Activated T-helper 17 cell treated with anti-CD3 and anti-CD28 coated beads, Interleukin-2, amount 50 U/mL, for 72 hours (primary cell): ENCODE measurements around the gene ACKR3. TPM values are rescaled to one million over a fixed set of nuclear protein-coding genes. Genes with fewer than 3 reads are reported as not detected.

Experiments
- ATAC-seq: fragments of 150-1000 bp; cut with Tn5 transposase; replicated peaks from 2 replicates; pipeline ENCODE4 v1.10.0; 2021; ENCODE audit warnings: mild to moderate bottlenecking, moderate library complexity
- H3K27ac Mint-ChIP-seq: one replicate; pipeline ENCODE4 v1.8.0; 2022; ENCODE audit warnings: mixed read lengths
- H3K27me3 Mint-ChIP-seq: one replicate; pipeline ENCODE4 v1.8.0; 2022; ENCODE audit warnings: mixed read lengths
- H3K36me3 Mint-ChIP-seq: one replicate; pipeline ENCODE4 v1.8.0; 2022; ENCODE audit warnings: low read depth, mild to moderate bottlenecking, mixed read lengths
- H3K4me1 Mint-ChIP-seq: one replicate; pipeline ENCODE4 v1.8.0; 2022; ENCODE audit warnings: mixed read lengths
- H3K4me3 Mint-ChIP-seq: one replicate; pipeline ENCODE4 v1.8.0; 2022; ENCODE audit warnings: mild to moderate bottlenecking, mixed read lengths
- H3K9me3 Mint-ChIP-seq: one replicate; pipeline ENCODE4 v1.8.0; 2022; ENCODE audit warnings: mixed read lengths
- total RNA-seq, 2 donors: library from RNA; stranded (reverse); gene quantifications; one replicate each; pipeline ENCODE4 v1.2.3, GENCODE V29; 2022

The ACKR3 gene
- total RNA-seq, 2 donors from 2014 or later: 0.86 to 1.7 TPM

DNA sequence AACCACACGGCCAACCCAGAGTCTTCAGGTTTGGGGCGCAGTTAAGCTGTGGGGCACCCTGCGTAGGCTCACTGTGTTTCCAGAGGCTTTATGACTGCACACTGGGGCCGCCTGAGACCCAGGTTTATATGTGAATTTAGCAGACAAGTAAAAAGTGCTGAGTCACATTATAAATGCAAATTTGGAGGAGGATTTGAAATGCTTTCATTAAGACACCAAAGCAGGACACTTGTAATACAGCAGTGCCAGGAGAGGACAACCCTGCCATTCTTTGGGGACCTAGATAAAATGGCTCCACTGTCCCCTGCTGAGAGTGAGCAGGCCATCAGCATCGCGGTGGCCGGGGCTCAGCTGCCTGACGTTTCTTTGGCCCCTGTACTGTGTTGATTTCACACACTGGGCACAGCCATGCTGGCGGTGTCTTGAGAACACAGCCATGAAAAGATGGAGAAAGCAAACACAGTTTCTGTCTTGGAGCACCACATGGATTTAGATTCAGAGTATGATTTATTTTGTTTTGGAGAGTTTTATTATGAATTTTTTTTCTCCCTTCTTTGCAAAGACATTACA is 10.2 kb downstream of the ACKR3 start:
- Mint-ChIP-seq H3K36me3 (peaks cover 29% of the 10 kb centered on the region), H3K4me1 (peaks cover 9% of the 10 kb centered on the region), H3K27me3 (no peaks in the 10 kb centered on the region), H3K27ac (peak overlapping the region; percentile 37), H3K9me3 (no peaks in the 10 kb centered on the region), H3K4me3 (no peak overlapping the region)
- ATAC-seq: no peak

DNA sequence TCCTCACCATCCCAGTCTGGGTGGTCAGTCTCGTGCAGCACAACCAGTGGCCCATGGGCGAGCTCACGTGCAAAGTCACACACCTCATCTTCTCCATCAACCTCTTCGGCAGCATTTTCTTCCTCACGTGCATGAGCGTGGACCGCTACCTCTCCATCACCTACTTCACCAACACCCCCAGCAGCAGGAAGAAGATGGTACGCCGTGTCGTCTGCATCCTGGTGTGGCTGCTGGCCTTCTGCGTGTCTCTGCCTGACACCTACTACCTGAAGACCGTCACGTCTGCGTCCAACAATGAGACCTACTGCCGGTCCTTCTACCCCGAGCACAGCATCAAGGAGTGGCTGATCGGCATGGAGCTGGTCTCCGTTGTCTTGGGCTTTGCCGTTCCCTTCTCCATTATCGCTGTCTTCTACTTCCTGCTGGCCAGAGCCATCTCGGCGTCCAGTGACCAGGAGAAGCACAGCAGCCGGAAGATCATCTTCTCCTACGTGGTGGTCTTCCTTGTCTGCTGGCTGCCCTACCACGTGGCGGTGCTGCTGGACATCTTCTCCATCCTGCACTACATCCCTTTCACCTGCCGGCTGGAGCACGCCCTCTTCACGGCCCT is 11.2 kb downstream of the ACKR3 start:
- no peak for ATAC-seq
- no peak overlapping the region for H3K4me3 Mint-ChIP-seq
- no peaks in the 10 kb centered on the region for H3K9me3 Mint-ChIP-seq
- peaks cover 9% of the 10 kb centered on the region for H3K4me1 Mint-ChIP-seq
- H3K36me3 Mint-ChIP-seq: peaks cover 29% of the 10 kb centered on the region
- H3K27ac Mint-ChIP-seq: peak overlapping the region; percentile 37
- no peaks in the 10 kb centered on the region for H3K27me3 Mint-ChIP-seq

DNA sequence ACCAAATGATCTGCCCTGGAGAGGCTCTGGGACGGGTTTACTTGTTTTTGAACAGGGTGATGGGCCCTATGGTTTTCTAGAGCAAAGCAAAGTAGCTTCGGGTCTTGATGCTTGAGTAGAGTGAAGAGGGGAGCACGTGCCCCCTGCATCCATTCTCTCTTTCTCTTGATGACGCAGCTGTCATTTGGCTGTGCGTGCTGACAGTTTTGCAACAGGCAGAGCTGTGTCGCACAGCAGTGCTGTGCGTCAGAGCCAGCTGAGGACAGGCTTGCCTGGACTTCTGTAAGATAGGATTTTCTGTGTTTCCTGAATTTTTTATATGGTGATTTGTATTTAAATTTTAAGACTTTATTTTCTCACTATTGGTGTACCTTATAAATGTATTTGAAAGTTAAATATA is 11.9 kb downstream of the ACKR3 start:
- peaks cover 9% of the 10 kb centered on the region for H3K4me1 Mint-ChIP-seq
- H3K27me3 Mint-ChIP-seq: no peaks in the 10 kb centered on the region
- peaks cover 29% of the 10 kb centered on the region for H3K36me3 Mint-ChIP-seq
- no peaks in the 10 kb centered on the region for H3K9me3 Mint-ChIP-seq
- peak overlapping the region; percentile 9 for H3K27ac Mint-ChIP-seq
- ATAC-seq: no peak
- no peak overlapping the region for H3K4me3 Mint-ChIP-seq

DNA sequence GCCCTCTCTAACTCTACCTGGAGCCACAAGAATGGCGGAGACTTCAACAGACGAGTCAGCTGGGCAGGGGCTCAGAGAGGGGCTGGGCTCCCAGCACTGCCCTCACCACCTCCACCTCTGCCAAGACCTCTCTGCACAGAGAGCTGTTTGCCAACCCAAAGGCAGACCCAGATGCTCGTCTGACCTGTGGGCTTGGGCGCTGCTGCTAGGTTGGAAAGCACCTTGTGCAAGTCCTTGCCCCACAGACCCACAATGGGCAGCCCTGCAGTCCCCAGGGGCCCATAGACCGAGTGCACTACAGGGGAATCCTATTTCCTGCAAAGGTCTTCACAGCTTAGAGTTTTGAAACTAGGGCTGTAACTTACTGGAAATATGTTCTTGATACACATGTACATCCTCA is 13.3 kb downstream of the ACKR3 start:
- H3K4me3 Mint-ChIP-seq: no peak overlapping the region
- no peak for ATAC-seq
- no peaks in the 10 kb centered on the region for H3K27me3 Mint-ChIP-seq
- H3K36me3 Mint-ChIP-seq: peaks cover 29% of the 10 kb centered on the region
- no peaks in the 10 kb centered on the region for H3K9me3 Mint-ChIP-seq
- H3K27ac Mint-ChIP-seq: peak overlapping the region; percentile 44
- H3K4me1 Mint-ChIP-seq: peaks cover 9% of the 10 kb centered on the region

DNA sequence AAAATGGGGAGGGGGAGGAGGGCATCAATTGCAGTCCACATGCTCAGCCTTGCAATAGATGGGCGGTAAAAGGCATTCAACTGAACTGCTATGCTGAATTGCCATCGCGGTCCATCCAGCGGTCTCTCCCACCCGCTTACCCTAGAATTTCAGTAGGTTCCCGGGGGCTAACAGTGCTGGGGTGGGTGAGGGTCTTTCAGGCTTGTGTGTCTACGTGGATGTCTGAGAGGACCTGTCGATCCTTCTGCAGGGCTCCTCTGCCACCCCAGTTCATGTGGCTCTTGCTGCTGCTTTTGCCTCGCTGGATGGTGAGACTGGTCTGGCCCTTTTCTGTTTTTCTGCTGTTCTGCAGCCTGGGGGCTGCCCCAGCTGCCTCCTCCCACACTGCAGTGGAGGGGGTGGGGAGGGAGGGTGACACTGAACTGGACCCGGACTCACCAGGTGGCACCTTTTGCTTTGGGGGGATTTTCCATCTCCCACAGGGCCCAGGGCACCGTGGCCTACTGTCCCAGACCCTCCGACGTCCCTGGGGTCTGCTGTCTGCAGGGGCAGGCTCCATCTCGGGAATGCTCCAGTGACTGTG is 14.1 kb downstream of the ACKR3 start:
- no peaks in the 10 kb centered on the region for H3K27me3 Mint-ChIP-seq
- H3K9me3 Mint-ChIP-seq: no peaks in the 10 kb centered on the region
- no peak for ATAC-seq
- no peak overlapping the region for H3K4me3 Mint-ChIP-seq
- peaks cover 9% of the 10 kb centered on the region for H3K4me1 Mint-ChIP-seq
- peaks cover 29% of the 10 kb centered on the region for H3K36me3 Mint-ChIP-seq
- H3K27ac Mint-ChIP-seq: no peak overlapping the region

DNA sequence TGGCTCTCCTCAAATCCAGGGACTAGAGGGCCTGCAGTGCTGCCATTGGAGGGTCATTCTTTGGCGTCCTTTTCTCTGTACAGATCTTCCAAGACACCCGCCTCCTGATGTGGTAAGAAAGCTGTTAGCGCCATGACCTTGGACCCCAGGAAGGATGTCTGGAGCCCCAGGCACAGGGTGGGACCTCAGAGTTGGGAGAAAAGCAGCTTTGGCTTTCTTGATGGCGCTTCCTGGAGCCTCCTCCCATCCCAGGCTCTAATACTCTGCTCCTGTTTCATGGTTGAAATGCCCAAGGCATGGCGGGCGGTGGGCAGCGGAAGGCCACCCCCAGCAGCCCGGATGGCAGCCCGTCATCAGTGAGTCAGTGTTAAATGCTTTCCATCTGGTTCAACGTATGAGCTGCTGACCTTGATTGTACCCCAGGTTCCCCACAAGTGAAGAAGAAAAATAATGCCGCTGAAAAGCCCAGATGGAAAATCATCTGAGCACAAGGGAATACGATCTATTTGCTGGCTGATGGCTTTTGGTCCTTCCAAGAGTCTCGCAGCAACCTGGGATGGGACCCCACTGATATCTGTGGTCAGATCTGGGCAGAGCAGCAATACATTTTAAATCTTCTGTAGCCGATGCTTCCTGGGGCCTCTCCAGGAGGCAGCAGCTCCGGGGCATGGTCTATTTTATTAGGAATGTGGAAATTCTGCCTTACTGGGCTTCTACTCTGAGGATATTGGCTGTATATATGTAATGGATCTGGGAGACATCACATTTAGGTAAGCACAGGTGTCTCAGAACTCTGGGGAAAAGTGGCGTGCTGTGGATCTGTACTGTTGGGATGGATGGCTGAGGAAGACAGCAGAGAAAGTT is 15.1 kb downstream of the ACKR3 start:
- H3K9me3 Mint-ChIP-seq: no peaks in the 10 kb centered on the region
- no peaks in the 10 kb centered on the region for H3K27me3 Mint-ChIP-seq
- H3K27ac Mint-ChIP-seq: no peak overlapping the region
- H3K4me1 Mint-ChIP-seq: peaks cover 9% of the 10 kb centered on the region
- H3K36me3 Mint-ChIP-seq: peaks cover 29% of the 10 kb centered on the region
- no peak overlapping the region for H3K4me3 Mint-ChIP-seq
- no peak for ATAC-seq

DNA sequence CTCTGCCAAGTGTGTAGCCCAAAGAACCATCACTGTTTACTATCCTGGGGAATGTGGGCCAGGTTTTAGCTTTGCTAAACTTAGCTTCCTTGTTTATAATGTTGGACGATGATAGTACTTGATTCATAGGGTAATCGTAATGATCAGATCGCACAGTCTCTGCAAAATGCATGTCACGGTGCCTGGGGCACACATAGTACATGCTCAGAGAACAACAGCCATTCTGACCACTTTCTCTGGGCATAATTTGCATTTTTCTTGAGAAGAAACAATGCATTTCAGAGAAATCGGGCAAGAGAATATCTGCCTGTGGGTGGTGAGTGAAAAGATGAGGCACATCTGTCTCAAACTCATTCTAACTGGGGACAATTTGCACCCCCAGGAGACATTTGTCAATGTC is 16.3 kb downstream of the ACKR3 start:
- no peak overlapping the region for H3K4me3 Mint-ChIP-seq
- H3K36me3 Mint-ChIP-seq: peaks cover 17% of the 10 kb centered on the region
- H3K9me3 Mint-ChIP-seq: no peaks in the 10 kb centered on the region
- ATAC-seq: no peak
- H3K27ac Mint-ChIP-seq: no peak overlapping the region
- peaks cover 5% of the 10 kb centered on the region for H3K4me1 Mint-ChIP-seq
- H3K27me3 Mint-ChIP-seq: no peaks in the 10 kb centered on the region

DNA sequence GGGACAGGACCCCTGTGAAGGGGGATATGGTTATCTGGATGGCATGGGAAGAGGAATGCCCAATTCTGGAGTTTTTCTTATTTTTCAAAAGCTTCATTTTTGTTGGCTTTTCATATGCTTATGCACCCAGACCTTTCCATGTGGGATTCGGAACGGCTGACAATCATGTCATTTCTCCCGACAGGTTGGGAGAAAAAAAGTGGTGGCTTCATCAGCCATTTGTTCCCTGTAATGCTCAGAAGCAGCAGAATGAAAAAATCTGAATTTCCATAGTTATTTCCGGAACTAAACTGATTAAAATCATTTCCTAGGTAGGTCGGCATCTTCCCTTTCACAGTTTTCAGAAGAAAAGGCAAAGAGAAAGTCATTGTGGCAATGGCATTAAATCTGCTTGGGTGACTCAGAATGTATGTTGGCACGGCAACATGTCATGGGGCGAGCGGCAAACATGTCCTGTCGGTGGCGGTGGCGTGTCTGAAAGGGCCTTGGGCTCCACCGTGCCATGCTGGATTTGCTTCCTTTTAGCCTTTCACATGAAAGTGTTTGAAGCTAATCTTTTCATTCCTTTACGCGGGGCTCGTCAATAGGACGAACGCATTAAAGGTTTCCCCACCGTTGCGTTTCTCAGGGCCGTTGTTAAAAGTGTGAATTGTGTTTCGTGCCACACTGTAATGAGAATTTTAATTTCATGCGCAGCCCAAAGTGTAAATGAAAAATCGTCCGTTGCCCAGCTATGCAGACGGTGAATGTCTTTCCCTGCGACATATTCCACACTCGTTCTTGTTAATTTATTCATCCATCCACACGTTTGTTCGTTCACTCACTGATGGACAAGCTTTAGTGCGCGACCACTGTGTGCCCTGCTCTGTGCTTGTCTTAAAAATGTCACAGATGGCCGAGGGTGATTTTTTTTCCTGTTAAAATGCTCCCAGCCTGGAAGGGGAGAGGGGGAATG is 18.5 kb downstream of the ACKR3 start:
- H3K36me3 Mint-ChIP-seq: peaks cover 3% of the 10 kb centered on the region
- H3K27me3 Mint-ChIP-seq: no peaks in the 10 kb centered on the region
- no peaks in the 10 kb centered on the region for H3K9me3 Mint-ChIP-seq
- peaks cover 3% of the 10 kb centered on the region for H3K4me1 Mint-ChIP-seq
- H3K4me3 Mint-ChIP-seq: no peak overlapping the region
- ATAC-seq: no peak
- H3K27ac Mint-ChIP-seq: no peak overlapping the region

DNA sequence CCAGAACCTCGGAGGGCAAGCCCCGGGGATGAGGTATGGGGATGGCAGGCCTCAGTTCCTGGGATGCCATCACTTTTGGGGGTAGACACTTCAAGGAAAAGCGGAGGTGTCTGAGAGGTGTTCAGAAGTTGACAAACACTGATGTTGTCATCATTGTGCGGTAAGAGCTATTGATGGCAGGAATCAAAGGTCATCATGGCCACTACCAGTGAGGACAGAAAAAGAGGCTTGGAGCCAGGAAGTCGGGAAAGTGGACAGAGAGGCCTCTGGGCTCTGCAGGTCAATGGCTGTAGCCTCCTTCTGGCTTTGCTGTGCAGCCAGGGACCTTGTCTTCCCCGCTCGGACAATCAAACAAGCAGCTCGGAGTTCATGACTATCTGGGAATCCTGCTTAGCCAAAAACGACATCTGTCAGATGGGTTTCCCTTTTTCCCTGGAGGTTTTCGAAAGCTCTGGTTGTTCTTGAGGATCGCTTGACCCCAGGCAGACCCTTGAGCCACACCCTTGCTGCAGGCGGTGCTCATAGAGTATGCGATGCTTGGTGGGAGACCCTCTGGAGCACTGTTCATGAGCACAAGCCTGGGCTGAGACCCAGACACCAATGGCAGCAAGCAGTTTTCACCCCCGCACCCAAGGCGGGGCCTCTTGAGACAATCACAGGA is 19.4 kb downstream of the ACKR3 start:
- Mint-ChIP-seq H3K9me3 (no peaks in the 10 kb centered on the region), H3K4me3 (no peak overlapping the region), H3K4me1 (no peaks in the 10 kb centered on the region), H3K27ac (no peak overlapping the region), H3K27me3 (no peaks in the 10 kb centered on the region), H3K36me3 (no peaks in the 10 kb centered on the region)
- no peak for ATAC-seq

DNA sequence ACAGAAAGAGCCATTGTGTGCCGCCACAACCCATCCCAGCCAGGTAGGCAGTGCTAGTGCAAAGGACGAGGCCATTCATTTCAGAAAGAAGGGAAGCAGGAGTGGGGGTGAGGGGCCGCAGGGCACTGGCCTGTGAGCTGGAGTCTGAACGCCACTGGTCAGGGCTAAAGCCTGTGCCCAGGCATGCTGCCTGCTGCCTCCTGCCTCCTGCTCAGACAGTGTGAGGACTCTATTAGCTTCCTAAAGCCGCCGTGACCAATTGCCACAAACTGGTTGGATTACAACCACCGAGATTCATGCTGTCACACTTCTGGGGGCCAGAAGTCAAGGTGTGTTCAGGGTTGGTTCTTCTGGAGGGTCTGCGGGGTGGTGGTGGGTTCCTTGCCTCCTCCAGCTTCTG is 21.2 kb downstream of the ACKR3 start:
- H3K36me3 Mint-ChIP-seq: no peaks in the 10 kb centered on the region
- ATAC-seq: no peak
- no peaks in the 10 kb centered on the region for H3K27me3 Mint-ChIP-seq
- no peak overlapping the region for H3K27ac Mint-ChIP-seq
- no peaks in the 10 kb centered on the region for H3K4me1 Mint-ChIP-seq
- no peaks in the 10 kb centered on the region for H3K9me3 Mint-ChIP-seq
- H3K4me3 Mint-ChIP-seq: no peak overlapping the region

DNA sequence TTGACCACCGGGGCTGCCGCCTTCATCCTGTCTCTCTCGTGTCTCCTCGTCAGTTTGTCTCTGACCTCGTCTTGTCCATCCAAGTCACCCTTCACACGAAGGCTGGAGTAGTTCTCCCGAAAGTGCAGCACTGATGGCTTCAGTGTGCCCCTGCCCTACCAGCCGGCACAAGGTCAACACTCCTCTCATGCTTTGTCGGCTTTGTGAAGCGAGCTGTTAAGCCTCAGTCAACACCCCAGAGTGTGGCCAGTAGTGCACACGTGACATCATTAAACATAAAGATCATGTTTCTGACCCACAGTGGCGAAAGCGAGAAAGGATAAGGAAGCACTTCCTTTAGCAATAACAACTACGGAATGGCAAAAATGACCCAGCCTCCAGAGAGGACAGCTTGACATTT is 23.2 kb downstream of the ACKR3 start:
- no peak for ATAC-seq
- no peaks in the 10 kb centered on the region for H3K27me3 Mint-ChIP-seq
- H3K36me3 Mint-ChIP-seq: no peaks in the 10 kb centered on the region
- no peak overlapping the region for H3K27ac Mint-ChIP-seq
- no peak overlapping the region for H3K4me3 Mint-ChIP-seq
- no peaks in the 10 kb centered on the region for H3K9me3 Mint-ChIP-seq
- H3K4me1 Mint-ChIP-seq: no peaks in the 10 kb centered on the region

DNA sequence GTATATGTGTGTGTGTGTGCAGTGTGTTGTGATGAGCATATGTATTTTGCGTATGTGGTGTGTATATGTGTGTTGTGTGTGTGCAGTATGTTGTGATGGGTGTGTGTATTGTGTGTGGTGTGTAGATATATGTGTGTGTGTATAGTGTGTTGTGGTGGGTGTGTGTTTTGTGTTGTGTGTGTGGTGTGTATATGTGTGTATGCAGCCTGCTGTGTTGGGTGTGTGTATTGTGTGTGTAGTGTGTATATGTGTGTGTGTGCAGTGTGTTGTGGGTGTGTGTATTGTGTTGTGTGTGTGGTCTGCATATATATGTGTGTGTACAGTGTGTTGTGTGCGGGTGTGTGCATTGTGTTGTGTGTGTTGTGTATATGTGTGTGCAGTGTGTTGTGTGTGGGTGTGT is 23.9 kb downstream of the ACKR3 start:
- no peak overlapping the region for H3K27ac Mint-ChIP-seq
- no peak for ATAC-seq
- H3K27me3 Mint-ChIP-seq: no peaks in the 10 kb centered on the region
- no peaks in the 10 kb centered on the region for H3K4me1 Mint-ChIP-seq
- H3K4me3 Mint-ChIP-seq: no peak overlapping the region
- H3K9me3 Mint-ChIP-seq: no peaks in the 10 kb centered on the region
- H3K36me3 Mint-ChIP-seq: no peaks in the 10 kb centered on the region

DNA sequence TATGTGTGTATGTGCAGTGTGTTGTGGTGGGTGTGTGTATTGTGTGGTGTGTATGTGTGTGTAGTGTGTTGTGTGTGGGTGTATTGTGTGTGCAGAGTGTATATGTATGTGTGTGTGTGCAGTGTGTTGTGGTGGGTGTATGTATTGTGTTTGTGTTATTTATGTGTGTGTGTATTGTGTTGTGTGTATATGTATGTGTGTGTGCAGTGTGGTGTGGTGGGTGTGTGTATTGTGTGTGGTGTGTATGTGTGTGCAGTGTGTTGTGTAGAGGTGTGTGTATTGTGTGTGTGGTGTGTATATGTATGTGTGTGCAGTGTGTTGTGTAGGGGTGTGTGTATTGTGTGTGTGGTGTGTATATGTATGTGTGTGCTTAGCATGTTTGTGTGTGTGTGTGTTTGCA is 24.3 kb downstream of the ACKR3 start:
- H3K4me3 Mint-ChIP-seq: no peak overlapping the region
- no peaks in the 10 kb centered on the region for H3K36me3 Mint-ChIP-seq
- no peaks in the 10 kb centered on the region for H3K4me1 Mint-ChIP-seq
- no peaks in the 10 kb centered on the region for H3K27me3 Mint-ChIP-seq
- no peaks in the 10 kb centered on the region for H3K9me3 Mint-ChIP-seq
- ATAC-seq: no peak
- no peak overlapping the region for H3K27ac Mint-ChIP-seq

DNA sequence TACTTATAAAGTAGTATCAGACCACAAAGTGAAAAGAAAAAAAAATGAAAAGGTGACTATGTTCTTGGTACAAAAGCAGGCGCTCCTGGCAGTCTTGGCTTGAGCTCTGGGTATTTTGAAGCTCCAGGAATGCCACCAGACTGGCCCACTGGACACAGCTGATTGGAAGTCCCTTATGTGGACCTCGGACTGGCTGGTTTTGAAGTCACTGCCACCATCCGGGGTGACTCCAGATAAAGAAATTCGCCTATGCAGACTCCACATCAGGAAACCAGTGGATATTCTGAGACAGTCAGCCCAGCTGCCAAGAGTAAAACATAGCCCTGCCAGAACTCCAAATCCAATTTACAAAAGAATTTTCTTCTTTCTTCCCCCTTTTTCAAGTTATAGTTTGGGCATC is 28.0 kb downstream of the ACKR3 start:
- H3K27ac Mint-ChIP-seq: no peak overlapping the region
- H3K4me3 Mint-ChIP-seq: no peak overlapping the region
- H3K27me3 Mint-ChIP-seq: no peaks in the 10 kb centered on the region
- no peaks in the 10 kb centered on the region for H3K36me3 Mint-ChIP-seq
- H3K9me3 Mint-ChIP-seq: no peaks in the 10 kb centered on the region
- ATAC-seq: no peak
- H3K4me1 Mint-ChIP-seq: no peaks in the 10 kb centered on the region
